Glutamatergic neuron (in vitro differentiated cells): ENCODE measurements around the gene PBX1. TPM values are rescaled to one million over a fixed set of nuclear protein-coding genes. Genes with fewer than 3 reads are reported as not detected.

ENCODE experiments used
- DNase-seq: peaks from one replicate; pipeline ENCODE4 v3.0.0; 2022
- H3K27ac Mint-ChIP-seq: one replicate; pipeline ENCODE4 v1.8.0; 2020; ENCODE audit warnings: mild to moderate bottlenecking, mixed read lengths, inconsistent platforms; ENCODE audit not compliant: unreplicated experiment
- H3K27me3 Mint-ChIP-seq: one replicate; pipeline ENCODE4 v1.8.0; 2020; ENCODE audit warnings: mild to moderate bottlenecking, moderate library complexity, mixed read lengths, inconsistent platforms; ENCODE audit not compliant: unreplicated experiment
- H3K36me3 Mint-ChIP-seq: one replicate; pipeline ENCODE4 v1.8.0; 2020; ENCODE audit warnings: mild to moderate bottlenecking, mixed read lengths, inconsistent platforms; ENCODE audit not compliant: unreplicated experiment
- H3K4me1 Mint-ChIP-seq: one replicate; pipeline ENCODE4 v1.8.0; 2020; ENCODE audit warnings: mild to moderate bottlenecking, low read depth, mixed read lengths, inconsistent platforms; ENCODE audit not compliant: unreplicated experiment
- H3K4me3 Mint-ChIP-seq: one replicate; pipeline ENCODE4 v1.8.0; 2020; ENCODE audit warnings: mild to moderate bottlenecking, mixed read lengths, inconsistent platforms; ENCODE audit not compliant: unreplicated experiment
- H3K9me3 Mint-ChIP-seq: one replicate; pipeline ENCODE4 v1.8.0; 2020; ENCODE audit warnings: mild to moderate bottlenecking, moderate library complexity, mixed read lengths, inconsistent platforms; ENCODE audit not compliant: unreplicated experiment
- CTCF ChIP-seq: fragments of 200-600 bp; sonication (generic); IDR thresholded peaks from one replicate; pipeline ENCODE4 v1.5.0; 2021; ENCODE audit not compliant: partially characterized antibody, unreplicated experiment
- total RNA-seq: library from RNA; stranded (reverse); fragmentation: NEBNext Ultra II Directional; extraction: Animal tissue kit (Norgen Biotek cat#: 25700); gene quantifications from one replicate; pipeline ENCODE4 v1.2.1, GENCODE V29; 2021; ENCODE audit not compliant: unreplicated experiment

Gene PBX1
- total RNA-seq, 1 donor from 2014 or later, result 98.7 TPM

- no peak for TF ChIP-seq CTCF
- Mint-ChIP-seq H3K27me3 (peaks cover under 1% of the 10 kb centered on the region), H3K36me3 (peaks cover 4% of the 10 kb centered on the region), H3K4me3 (no peak overlapping the region), H3K9me3 (no peaks in the 10 kb centered on the region), H3K27ac (no peak overlapping the region), H3K4me1 (peaks cover 36% of the 10 kb centered on the region)
- DNase-seq, result no peak
These were observed 45.6 kb downstream of the PBX1 start for GRCh38 chr1:164604541-164604940.

DNA sequence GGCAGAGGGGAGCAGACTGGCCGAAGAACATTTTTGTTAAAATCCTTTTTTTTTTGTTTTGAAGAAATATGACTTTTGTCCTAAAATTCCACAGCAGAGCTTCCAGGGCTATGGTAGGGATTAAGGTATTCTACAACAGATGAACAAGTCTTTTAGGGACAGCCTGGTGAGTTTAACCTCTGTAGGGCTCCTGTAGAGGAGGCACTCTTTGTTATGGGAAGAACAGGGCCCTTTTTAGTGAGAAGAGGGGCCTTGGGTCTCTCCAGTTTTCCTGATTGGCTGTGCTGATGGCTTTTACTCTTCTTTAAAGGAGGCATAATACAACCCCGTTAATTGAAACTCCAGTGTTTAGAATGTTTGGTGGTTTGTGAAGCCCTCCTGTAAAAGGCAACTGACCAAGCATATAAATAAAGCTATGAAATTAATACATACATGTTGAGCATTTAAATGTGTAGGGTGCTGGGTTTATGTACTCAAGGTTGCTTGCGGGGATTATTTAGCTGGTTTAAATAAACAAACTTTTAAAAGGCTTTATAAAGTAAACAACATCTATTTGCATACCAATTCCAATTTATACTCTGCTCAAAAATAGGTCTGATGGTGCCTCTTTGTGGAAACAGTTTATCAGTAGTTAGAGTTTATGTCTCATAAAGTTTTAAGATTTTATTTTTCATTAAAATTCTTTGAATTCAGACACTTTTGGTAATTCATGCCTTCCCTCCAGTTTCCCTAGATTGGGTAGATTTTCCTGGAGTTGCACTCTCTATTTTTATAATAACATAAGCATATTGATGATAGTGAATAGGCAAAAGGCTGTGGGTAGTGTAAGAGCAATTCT is 46.5 kb downstream of the PBX1 start:
- no peak overlapping the region for H3K27ac Mint-ChIP-seq
- no peak overlapping the region for H3K4me3 Mint-ChIP-seq
- H3K36me3 Mint-ChIP-seq, result peaks cover 4% of the 10 kb centered on the region
- H3K9me3 Mint-ChIP-seq, result no peaks in the 10 kb centered on the region
- H3K4me1 Mint-ChIP-seq, result peaks cover 42% of the 10 kb centered on the region
- TF ChIP-seq CTCF, result no peak
- DNase-seq, result no peak
- H3K27me3 Mint-ChIP-seq, result peaks cover 3% of the 10 kb centered on the region

- DNase-seq, result no peak
- Mint-ChIP-seq H3K36me3 (peaks cover 4% of the 10 kb centered on the region), H3K27ac (no peak overlapping the region), H3K9me3 (no peaks in the 10 kb centered on the region), H3K4me1 (peaks cover 52% of the 10 kb centered on the region), H3K27me3 (peaks cover 3% of the 10 kb centered on the region), H3K4me3 (no peak overlapping the region)
- no peak for TF ChIP-seq CTCF
These were observed 48.4 kb downstream of the PBX1 start for GRCh38 chr1:164607351-164607750.

- peaks cover 47% of the 10 kb centered on the region for H3K4me1 Mint-ChIP-seq
- H3K27me3 Mint-ChIP-seq, result peaks cover 3% of the 10 kb centered on the region
- peaks cover 3% of the 10 kb centered on the region for H3K9me3 Mint-ChIP-seq
- no peak for DNase-seq
- H3K4me3 Mint-ChIP-seq, result peak overlapping the region; percentile 58
- H3K36me3 Mint-ChIP-seq, result peaks cover 4% of the 10 kb centered on the region
- H3K27ac Mint-ChIP-seq, result no peak overlapping the region
- TF ChIP-seq CTCF, result no peak
These were observed 49.7 kb downstream of the PBX1 start for GRCh38 chr1:164608651-164609057.

- Mint-ChIP-seq H3K9me3 (peaks cover 3% of the 10 kb centered on the region), H3K4me1 (peaks cover 48% of the 10 kb centered on the region), H3K27ac (peak overlapping the region; percentile 45), H3K36me3 (peaks cover 4% of the 10 kb centered on the region), H3K27me3 (peaks cover 3% of the 10 kb centered on the region), H3K4me3 (peak overlapping the region; percentile 18)
- TF ChIP-seq CTCF, result no peak
- no peak for DNase-seq
These were observed 50.1 kb downstream of the PBX1 start for GRCh38 chr1:164609089-164609488.
